ENCODE data around the gene SLC9A9.

SLC9A9 gene

GRCh38 chr3:143220741-143221140 is 627.5 kb downstream of the SLC9A9 start:
- Histone ChIP-seq H3K9me3 (replicated peaks; ENCODE audit: low read length) (no peaks in the 10 kb centered on the region), H3K4me1 (ENCODE audit: control insufficient read depth, insufficient read depth, low read length) (no peaks in the 10 kb centered on the region), H3K4me3 (ENCODE audit: low read length) (no peak overlapping the region), H3K36me3 (ENCODE audit: insufficient read depth, low read length) (no peaks in the 10 kb centered on the region), H3K27me3 (ENCODE audit: control insufficient read depth, insufficient read depth, low read length) (no peaks in the 10 kb centered on the region), H3K9ac (ENCODE audit: low read depth, low read length) (no peak overlapping the region), H3K4me2 (ENCODE audit: low read length) (no peak overlapping the region)

DNA sequence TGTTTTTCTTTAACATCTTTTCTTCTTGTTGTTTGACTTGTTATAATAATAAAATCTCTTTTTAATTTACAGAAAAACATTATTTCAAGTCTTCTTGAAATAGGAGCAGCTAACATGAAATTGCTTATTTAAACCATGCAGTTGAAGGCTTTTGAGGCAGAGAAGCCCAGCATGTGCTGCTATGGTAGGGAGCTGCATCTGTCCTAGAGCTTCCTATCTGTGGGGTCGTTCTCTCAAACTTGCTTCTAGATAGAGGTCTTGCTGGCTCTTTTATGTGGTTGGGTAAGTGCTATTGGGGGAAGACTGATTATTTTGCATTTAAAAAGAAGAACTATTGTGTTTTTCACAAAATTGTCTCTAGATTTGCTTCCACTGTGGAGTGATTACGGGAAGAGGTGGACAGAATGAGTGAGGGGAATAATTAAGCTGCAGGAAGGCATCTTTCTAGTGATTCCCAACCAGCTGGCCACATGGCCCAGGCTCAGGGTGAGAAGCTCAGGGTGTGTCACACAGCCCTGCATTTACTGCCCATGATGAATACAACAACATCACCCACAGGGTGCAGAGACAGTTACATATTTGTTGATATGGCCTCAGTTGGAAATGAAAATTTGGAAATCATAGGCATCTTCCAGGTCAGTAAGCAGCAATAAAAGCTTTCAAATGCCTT is 630.0 kb downstream of the SLC9A9 start:
- Histone ChIP-seq H3K36me3 (ENCODE audit: insufficient read depth, low read length) (no peaks in the 10 kb centered on the region), H3K9ac (ENCODE audit: low read depth, low read length) (no peak overlapping the region), H3K9me3 (replicated peaks; ENCODE audit: low read length) (no peaks in the 10 kb centered on the region), H3K4me2 (ENCODE audit: low read length) (no peak overlapping the region), H3K27me3 (ENCODE audit: control insufficient read depth, insufficient read depth, low read length) (no peaks in the 10 kb centered on the region), H3K4me3 (ENCODE audit: low read length) (no peak overlapping the region), H3K4me1 (ENCODE audit: control insufficient read depth, insufficient read depth, low read length) (no peaks in the 10 kb centered on the region)

GRCh38 chr3:143217283-143217682 is 631.0 kb downstream of the SLC9A9 start:
- no peak overlapping the region for H3K9ac ChIP-seq (ENCODE audit: low read depth, low read length)
- H3K4me2 ChIP-seq (ENCODE audit: low read length) = no peak overlapping the region
- no peaks in the 10 kb centered on the region for H3K36me3 ChIP-seq (ENCODE audit: insufficient read depth, low read length)
- H3K9me3 ChIP-seq (replicated peaks; ENCODE audit: low read length) = no peaks in the 10 kb centered on the region
- H3K27me3 ChIP-seq (ENCODE audit: control insufficient read depth, insufficient read depth, low read length) = no peaks in the 10 kb centered on the region
- no peaks in the 10 kb centered on the region for H3K4me1 ChIP-seq (ENCODE audit: control insufficient read depth, insufficient read depth, low read length)
- H3K4me3 ChIP-seq (ENCODE audit: low read length) = no peak overlapping the region

GRCh38 chr3:143216709-143217182 is 631.5 kb downstream of the SLC9A9 start:
- Histone ChIP-seq H3K4me2 (ENCODE audit: low read length) (no peak overlapping the region), H3K4me3 (ENCODE audit: low read length) (no peak overlapping the region), H3K9ac (ENCODE audit: low read depth, low read length) (no peak overlapping the region)

More at GRCh38 chr3:143216709-143217182, 631.5 kb downstream of the SLC9A9 start:
- Histone ChIP-seq H3K4me1 (ENCODE audit: control insufficient read depth, insufficient read depth, low read length) (no peaks in the 10 kb centered on the region), H3K36me3 (ENCODE audit: insufficient read depth, low read length) (no peaks in the 10 kb centered on the region), H3K27me3 (ENCODE audit: control insufficient read depth, insufficient read depth, low read length) (no peaks in the 10 kb centered on the region), H3K9me3 (replicated peaks; ENCODE audit: low read length) (no peaks in the 10 kb centered on the region)

Measured in skeletal muscle satellite cell (primary cell).